WTC11 (cell line): ENCODE results near the gene MIGA2.

Experiments used
- ATF1 ChIP-seq: sonication (generic); formaldehyde crosslinking; IDR thresholded peaks from 2 replicates; pipeline ENCODE4 v1.8.1; 2023; ENCODE audit warnings: mild to moderate bottlenecking, moderate library complexity, missing genetic modification reagents
- ELF4 ChIP-seq: sonication (generic); formaldehyde crosslinking; IDR thresholded peaks from 2 replicates; pipeline ENCODE4 v1.8.1; 2022; ENCODE audit warnings: low read depth, mild to moderate bottlenecking, moderate library complexity, missing genetic modification reagents
- TF ChIP-seq, protein P1 (sequence below): sonication (generic); formaldehyde crosslinking; IDR thresholded peaks from 2 replicates; pipeline ENCODE4 v1.8.0; 2022; ENCODE audit warnings: mild to moderate bottlenecking, missing genetic modification reagents
- TF ChIP-seq, protein P2 (sequence below): sonication (generic); formaldehyde crosslinking; IDR thresholded peaks from 2 replicates; pipeline ENCODE4 v1.8.1; 2023; ENCODE audit warnings: mild to moderate bottlenecking, missing genetic modification reagents, moderate library complexity
- TF ChIP-seq, protein P3 (sequence below): fragments of 200-600 bp; IDR thresholded peaks from 2 replicates; pipeline ENCODE4 v1.8.0; 2022; ENCODE audit warnings: antibody characterized with exemption

DNA sequence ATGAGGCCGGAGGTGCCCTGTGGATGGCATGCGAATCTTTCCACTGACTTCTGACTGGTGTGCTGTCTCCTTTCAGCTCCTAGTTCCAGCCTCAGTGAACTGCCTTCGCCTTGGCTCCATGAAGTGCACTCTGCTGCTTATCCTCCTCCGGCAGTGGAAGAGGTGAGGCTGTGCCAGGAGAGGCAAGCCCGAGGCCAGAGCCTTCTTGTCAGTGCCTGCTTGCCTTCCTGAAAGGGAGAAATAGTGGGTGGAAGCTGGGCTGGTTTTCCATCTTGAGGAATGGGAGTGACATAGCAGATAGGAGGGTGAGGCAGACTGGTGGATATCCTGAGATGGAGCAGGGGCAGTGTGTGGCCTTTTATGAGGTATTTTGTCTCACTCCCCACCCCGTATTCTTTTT is 38.0 kb upstream of the MIGA2 start:
- TF ChIP-seq ATF1 (CRISPR knock-in tag) = no peak
- TF ChIP-seq, protein P1, sequence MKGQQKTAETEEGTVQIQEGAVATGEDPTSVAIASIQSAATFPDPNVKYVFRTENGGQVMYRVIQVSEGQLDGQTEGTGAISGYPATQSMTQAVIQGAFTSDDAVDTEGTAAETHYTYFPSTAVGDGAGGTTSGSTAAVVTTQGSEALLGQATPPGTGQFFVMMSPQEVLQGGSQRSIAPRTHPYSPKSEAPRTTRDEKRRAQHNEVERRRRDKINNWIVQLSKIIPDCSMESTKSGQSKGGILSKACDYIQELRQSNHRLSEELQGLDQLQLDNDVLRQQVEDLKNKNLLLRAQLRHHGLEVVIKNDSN (CRISPR knock-in tag) = no peak
- TF ChIP-seq, protein P2, sequence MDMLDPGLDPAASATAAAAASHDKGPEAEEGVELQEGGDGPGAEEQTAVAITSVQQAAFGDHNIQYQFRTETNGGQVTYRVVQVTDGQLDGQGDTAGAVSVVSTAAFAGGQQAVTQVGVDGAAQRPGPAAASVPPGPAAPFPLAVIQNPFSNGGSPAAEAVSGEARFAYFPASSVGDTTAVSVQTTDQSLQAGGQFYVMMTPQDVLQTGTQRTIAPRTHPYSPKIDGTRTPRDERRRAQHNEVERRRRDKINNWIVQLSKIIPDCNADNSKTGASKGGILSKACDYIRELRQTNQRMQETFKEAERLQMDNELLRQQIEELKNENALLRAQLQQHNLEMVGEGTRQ (CRISPR knock-in tag) = no peak
- TF ChIP-seq ELF4 (CRISPR knock-in tag) = no peak
- TF ChIP-seq, protein P3, sequence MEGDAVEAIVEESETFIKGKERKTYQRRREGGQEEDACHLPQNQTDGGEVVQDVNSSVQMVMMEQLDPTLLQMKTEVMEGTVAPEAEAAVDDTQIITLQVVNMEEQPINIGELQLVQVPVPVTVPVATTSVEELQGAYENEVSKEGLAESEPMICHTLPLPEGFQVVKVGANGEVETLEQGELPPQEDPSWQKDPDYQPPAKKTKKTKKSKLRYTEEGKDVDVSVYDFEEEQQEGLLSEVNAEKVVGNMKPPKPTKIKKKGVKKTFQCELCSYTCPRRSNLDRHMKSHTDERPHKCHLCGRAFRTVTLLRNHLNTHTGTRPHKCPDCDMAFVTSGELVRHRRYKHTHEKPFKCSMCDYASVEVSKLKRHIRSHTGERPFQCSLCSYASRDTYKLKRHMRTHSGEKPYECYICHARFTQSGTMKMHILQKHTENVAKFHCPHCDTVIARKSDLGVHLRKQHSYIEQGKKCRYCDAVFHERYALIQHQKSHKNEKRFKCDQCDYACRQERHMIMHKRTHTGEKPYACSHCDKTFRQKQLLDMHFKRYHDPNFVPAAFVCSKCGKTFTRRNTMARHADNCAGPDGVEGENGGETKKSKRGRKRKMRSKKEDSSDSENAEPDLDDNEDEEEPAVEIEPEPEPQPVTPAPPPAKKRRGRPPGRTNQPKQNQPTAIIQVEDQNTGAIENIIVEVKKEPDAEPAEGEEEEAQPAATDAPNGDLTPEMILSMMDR = no peak
